K562 (cell line): ENCODE measurements around the gene ITGAL. TPM values are rescaled to one million over a fixed set of nuclear protein-coding genes. Genes with fewer than 3 reads are reported as not detected.

Experiments
- BRD9 ChIP-seq: fragments of 450-650 bp; IDR thresholded peaks from 2 replicates; pipeline ENCODE4 v1.6.1; 2018; ENCODE audit warnings: low read depth; ENCODE audit not compliant: partially characterized antibody
- CBFB ChIP-seq: sonication (generic); formaldehyde crosslinking; IDR thresholded peaks from 2 replicates; pipeline ENCODE4 v1.4.0; 2020; ENCODE audit warnings: mild to moderate bottlenecking, missing genetic modification reagents
- DPF2 ChIP-seq: fragments of 450-650 bp; IDR thresholded peaks from 2 replicates; pipeline ENCODE4 v1.6.1; 2016
- EGR1 ChIP-seq: fragments of 450-650 bp; conservative IDR thresholded peaks from 2 replicates; pipeline ENCODE4 v1.6.1; 2017; ENCODE audit warnings: mild to moderate bottlenecking
- GTF2A2 ChIP-seq: IDR thresholded peaks from 2 replicates; pipeline ENCODE4 v1.6.1; 2016; ENCODE audit warnings: mild to moderate bottlenecking, missing genetic modification characterization, missing compliant biosample characterization
- HDAC8 ChIP-seq: fragments of 450-650 bp; IDR thresholded peaks from 2 replicates; pipeline ENCODE4 v1.6.1; 2016; ENCODE audit warnings: mild to moderate bottlenecking, missing genetic modification characterization, moderate library complexity, missing compliant biosample characterization
- KAT7 ChIP-seq: sonication (generic); formaldehyde crosslinking; IDR thresholded peaks from 2 replicates; pipeline ENCODE4 v1.8.0; 2022; ENCODE audit warnings: missing genetic modification reagents, mild to moderate bottlenecking, borderline replicate concordance
- NR2C2 ChIP-seq, 2 experiments: fragments of 200-800 bp in 1 of 2; sonication (Bioruptor generic) in 1 of 2; sonication (generic) in 1 of 2; formaldehyde crosslinking in 1 of 2; IDR thresholded peaks; 2 replicates each; pipeline versions ENCODE4 v1.6.1 to v1.8.0; 2016 to 2022; ENCODE audit warnings: mild to moderate bottlenecking in 1 of 2, missing compliant biosample characterization in 1 of 2, missing genetic modification characterization in 1 of 2, missing genetic modification reagents in 1 of 2
- RFX1 ChIP-seq: fragments of 450-650 bp; IDR thresholded peaks from 2 replicates; pipeline ENCODE4 v1.6.1; 2016; ENCODE audit warnings: mild to moderate bottlenecking, moderate library complexity
- SMAD2 ChIP-seq: fragments of 150-350 bp; IDR thresholded peaks from 2 replicates; pipeline ENCODE4 v1.6.1; 2014; ENCODE audit warnings: low read depth, mild to moderate bottlenecking, low read length
- SP2 ChIP-seq: IDR thresholded peaks from 2 replicates; pipeline ENCODE4 v1.6.1; 2011; ENCODE audit warnings: mild to moderate bottlenecking, low read depth, low read length, moderate library complexity; ENCODE audit not compliant: poor library complexity, severe bottlenecking; ENCODE audit errors: extremely low read depth
- TCFL5 ChIP-seq: fragments of 250-450 bp; sonication (Bioruptor Pico); conservative IDR thresholded peaks from 2 replicates; pipeline ENCODE4 v1.6.1; 2021; ENCODE audit warnings: mild to moderate bottlenecking, moderate library complexity, matching md5 sums
- WHSC1 ChIP-seq: IDR thresholded peaks from one replicate; pipeline ENCODE4 v1.6.1; 2012; ENCODE audit warnings: low read length, control low read depth, inconsistent platforms
- ZC3H11A ChIP-seq: IDR thresholded peaks from 2 replicates; pipeline ENCODE4 v1.6.1; 2012; ENCODE audit warnings: low read depth, low read length, improper control_type of control experiment
- ZNF140 ChIP-seq: fragments of 250-450 bp; sonication (Bioruptor Pico); IDR thresholded peaks from 2 replicates; pipeline ENCODE4 v1.8.0; 2021; ENCODE audit warnings: moderate library complexity, mild to moderate bottlenecking, inconsistent platforms
- ZNF717 ChIP-seq: fragments of 250-450 bp; sonication (Bioruptor Pico); IDR thresholded peaks from 2 replicates; pipeline ENCODE4 v1.5.0; 2021
- ZNF766 ChIP-seq: fragments of 200-800 bp; sonication (Bioruptor generic); conservative IDR thresholded peaks from 2 replicates; pipeline ENCODE4 v1.6.1; 2016; ENCODE audit warnings: missing genetic modification characterization, missing compliant biosample characterization
- polyA plus RNA-seq, 8 experiments: library from polyadenylated mRNA; depleted of rRNA in 4 of 8; stranded (reverse) in 5 of 8; unstranded in 3 of 8; fragments of >200 nt; fragmentation: Nextera tagmentation in 2 of 8; fragmentation: Illumina TruSeq in 1 of 8; extraction: Ambion mirVana in 2 of 8; extraction: Trizol in 1 of 8; gene quantifications; 2 replicates each; pipeline versions ENCODE4 v1.2.1 to v1.2.3, GENCODE V29; 2011 to 2014; ENCODE audit warnings: inconsistent platforms in 1 of 8, missing spikeins in 1 of 8
- total RNA-seq, 7 experiments: library from RNA; depleted of rRNA in 6 of 7; stranded (reverse); fragments of >200 nt in 6 of 7; fragmentation: Illumina TruSeq in 2 of 7; extraction: Trizol in 2 of 7; gene quantifications; 2 replicates each; pipeline versions ENCODE4 v1.2.1 to v1.2.3, GENCODE V29; 2011 to 2021; ENCODE audit warnings: low replicate concordance in 1 of 7
- TF ChIP-seq, protein P1 (sequence below): fragments of 450-650 bp; formaldehyde crosslinking; IDR thresholded peaks from 2 replicates; pipeline ENCODE4 v1.4.0; 2020; ENCODE audit warnings: mild to moderate bottlenecking
- TF ChIP-seq, protein P2 (sequence below): sonication (generic); formaldehyde crosslinking; IDR thresholded peaks from 2 replicates; pipeline ENCODE4 v1.9.0; 2022; ENCODE audit warnings: mild to moderate bottlenecking, missing genetic modification reagents
- TF ChIP-seq, protein P3 (sequence below): sonication (generic); formaldehyde crosslinking; IDR thresholded peaks from 2 replicates; pipeline ENCODE4 v1.8.0; 2022; ENCODE audit warnings: mild to moderate bottlenecking, missing genetic modification reagents
- TF ChIP-seq, protein P4 (sequence below): fragments of 450-650 bp; IDR thresholded peaks from 2 replicates; pipeline ENCODE4 v1.6.1; 2018; ENCODE audit not compliant: partially characterized antibody
- TF ChIP-seq, protein P5 (sequence below), 2 experiments: fragments of 450-650 bp; IDR thresholded peaks; 2 replicates each; pipeline ENCODE4 v1.6.1; 2016

ITGAL gene
- total and polyA plus RNA-seq, 9 of the 15 experiments (the other 6 are each of a cell fraction or from before 2014, with no cell fraction given) = 0.01 to 0.53 TPM; not detected in 7

DNA sequence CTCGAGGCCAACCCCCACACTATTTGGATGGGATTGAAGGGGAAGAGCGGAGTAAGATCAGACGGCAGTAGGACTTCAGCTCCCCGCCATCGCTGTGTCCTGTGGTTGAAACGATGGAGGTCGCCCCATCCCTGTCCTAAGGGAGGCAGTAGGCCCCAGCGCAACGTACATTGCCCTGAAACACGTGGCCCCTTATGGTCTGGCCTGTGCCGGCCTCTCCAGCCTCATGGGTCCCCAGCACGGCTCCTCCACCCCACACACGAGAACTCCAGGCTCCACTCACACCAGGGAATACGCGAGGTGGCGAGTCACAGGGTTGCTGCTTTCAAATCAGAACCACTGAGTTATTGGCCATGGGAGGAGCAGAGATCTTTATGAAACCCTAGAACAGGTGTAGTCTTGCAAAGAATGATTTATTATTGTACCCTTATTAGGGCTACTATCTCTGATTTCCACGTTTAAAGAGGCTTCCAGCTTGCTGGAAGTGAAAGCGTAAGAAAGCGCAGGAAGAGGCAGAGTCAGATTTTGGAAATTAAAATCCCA, 42.0 kb upstream of the ITGAL start (continued):
- TF ChIP-seq, protein P1, sequence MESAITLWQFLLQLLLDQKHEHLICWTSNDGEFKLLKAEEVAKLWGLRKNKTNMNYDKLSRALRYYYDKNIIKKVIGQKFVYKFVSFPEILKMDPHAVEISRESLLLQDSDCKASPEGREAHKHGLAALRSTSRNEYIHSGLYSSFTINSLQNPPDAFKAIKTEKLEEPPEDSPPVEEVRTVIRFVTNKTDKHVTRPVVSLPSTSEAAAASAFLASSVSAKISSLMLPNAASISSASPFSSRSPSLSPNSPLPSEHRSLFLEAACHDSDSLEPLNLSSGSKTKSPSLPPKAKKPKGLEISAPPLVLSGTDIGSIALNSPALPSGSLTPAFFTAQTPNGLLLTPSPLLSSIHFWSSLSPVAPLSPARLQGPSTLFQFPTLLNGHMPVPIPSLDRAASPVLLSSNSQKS (CRISPR knock-in tag) = no peak
- TF ChIP-seq ZNF766 (CRISPR knock-in tag) (peak; percentile 57; the same call in 1 of the 2 replicates), ZNF140 (CRISPR knock-in tag) (no peak), KAT7 (0 out of 2 replicates have a peak, but pooled peaks have one; percentile 5), EGR1 (no peak), DPF2 (0 out of 2 replicates have a peak, but pooled peaks have one; percentile 34), ZNF717 (CRISPR knock-in tag) (no peak), GTF2A2 (tag) (no peak), ZC3H11A (no peak), TCFL5 (CRISPR knock-in tag) (no peak), BRD9 (peak; percentile 66), SP2 (no peak), WHSC1 (no peak), HDAC8 (tag) (peak; percentile 80; the same call in 1 of the 2 replicates), CBFB (CRISPR knock-in tag) (peak; percentile 77; the same call in 1 of the 2 replicates), RFX1 (no peak), NR2C2 (CRISPR knock-in tag; IDR thresholded peaks at IDR 0.05) (no peak; the same call in 1 of the 2 replicates), NR2C2 (tag; IDR thresholded peaks at IDR 0.05) (peak; percentile 73), SMAD2 (no peak)
- TF ChIP-seq, protein P2, sequence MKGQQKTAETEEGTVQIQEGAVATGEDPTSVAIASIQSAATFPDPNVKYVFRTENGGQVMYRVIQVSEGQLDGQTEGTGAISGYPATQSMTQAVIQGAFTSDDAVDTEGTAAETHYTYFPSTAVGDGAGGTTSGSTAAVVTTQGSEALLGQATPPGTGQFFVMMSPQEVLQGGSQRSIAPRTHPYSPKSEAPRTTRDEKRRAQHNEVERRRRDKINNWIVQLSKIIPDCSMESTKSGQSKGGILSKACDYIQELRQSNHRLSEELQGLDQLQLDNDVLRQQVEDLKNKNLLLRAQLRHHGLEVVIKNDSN = peak; percentile 61
- TF ChIP-seq, protein P3, sequence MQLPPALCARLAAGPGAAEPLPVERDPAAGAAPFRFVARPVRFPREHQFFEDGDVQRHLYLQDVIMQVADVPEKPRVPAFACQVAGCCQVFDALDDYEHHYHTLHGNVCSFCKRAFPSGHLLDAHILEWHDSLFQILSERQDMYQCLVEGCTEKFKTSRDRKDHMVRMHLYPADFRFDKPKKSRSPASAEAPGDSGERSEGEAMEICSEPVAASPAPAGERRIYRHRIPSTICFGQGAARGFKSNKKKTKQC (CRISPR knock-in tag) = peak; percentile 87; the same call in 1 of the 2 replicates
- TF ChIP-seq, protein P4, sequence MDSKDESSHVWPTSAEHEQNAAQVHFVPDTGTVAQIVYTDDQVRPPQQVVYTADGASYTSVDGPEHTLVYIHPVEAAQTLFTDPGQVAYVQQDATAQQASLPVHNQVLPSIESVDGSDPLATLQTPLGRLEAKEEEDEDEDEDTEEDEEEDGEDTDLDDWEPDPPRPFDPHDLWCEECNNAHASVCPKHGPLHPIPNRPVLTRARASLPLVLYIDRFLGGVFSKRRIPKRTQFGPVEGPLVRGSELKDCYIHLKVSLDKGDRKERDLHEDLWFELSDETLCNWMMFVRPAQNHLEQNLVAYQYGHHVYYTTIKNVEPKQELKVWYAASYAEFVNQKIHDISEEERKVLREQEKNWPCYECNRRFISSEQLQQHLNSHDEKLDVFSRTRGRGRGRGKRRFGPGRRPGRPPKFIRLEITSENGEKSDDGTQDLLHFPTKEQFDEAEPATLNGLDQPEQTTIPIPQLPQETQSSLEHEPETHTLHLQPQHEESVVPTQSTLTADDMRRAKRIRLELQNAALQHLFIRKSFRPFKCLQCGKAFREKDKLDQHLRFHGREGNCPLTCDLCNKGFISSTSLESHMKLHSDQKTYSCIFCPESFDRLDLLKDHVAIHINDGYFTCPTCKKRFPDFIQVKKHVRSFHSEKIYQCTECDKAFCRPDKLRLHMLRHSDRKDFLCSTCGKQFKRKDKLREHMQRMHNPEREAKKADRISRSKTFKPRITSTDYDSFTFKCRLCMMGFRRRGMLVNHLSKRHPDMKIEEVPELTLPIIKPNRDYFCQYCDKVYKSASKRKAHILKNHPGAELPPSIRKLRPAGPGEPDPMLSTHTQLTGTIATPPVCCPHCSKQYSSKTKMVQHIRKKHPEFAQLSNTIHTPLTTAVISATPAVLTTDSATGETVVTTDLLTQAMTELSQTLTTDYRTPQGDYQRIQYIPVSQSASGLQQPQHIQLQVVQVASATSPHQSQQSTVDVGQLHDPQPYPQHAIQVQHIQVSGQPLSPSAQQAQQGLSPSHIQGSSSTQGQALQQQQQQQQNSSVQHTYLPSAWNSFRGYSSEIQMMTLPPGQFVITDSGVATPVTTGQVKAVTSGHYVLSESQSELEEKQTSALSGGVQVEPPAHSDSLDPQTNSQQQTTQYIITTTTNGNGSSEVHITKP = no peak
- TF ChIP-seq, protein P5, sequence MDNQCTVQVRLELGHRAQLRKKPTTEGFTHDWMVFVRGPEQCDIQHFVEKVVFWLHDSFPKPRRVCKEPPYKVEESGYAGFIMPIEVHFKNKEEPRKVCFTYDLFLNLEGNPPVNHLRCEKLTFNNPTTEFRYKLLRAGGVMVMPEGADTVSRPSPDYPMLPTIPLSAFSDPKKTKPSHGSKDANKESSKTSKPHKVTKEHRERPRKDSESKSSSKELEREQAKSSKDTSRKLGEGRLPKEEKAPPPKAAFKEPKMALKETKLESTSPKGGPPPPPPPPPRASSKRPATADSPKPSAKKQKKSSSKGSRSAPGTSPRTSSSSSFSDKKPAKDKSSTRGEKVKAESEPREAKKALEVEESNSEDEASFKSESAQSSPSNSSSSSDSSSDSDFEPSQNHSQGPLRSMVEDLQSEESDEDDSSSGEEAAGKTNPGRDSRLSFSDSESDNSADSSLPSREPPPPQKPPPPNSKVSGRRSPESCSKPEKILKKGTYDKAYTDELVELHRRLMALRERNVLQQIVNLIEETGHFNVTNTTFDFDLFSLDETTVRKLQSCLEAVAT (IDR thresholded peaks at IDR 0.05) = no peak
